IPS DF 6.9 (cell line): ENCODE results near the gene SZT2.

Experiments
- DNase-seq: peaks from one replicate; pipeline ENCODE4 v3.0.0-alpha.2; 2013; ENCODE audit warnings: low read depth, low spot score
- H3K27ac ChIP-seq: one replicate; pipeline ENCODE4 v1.5.1; 2013; ENCODE audit warnings: low read length, control low read depth
- H3K27me3 ChIP-seq: 2 replicates; pipeline ENCODE4 v1.6.1; 2013; ENCODE audit warnings: mild to moderate bottlenecking, low read length; ENCODE audit not compliant: control insufficient read depth, insufficient read depth
- H3K36me3 ChIP-seq: 2 replicates; pipeline ENCODE4 v1.6.1; 2013; ENCODE audit warnings: low read length; ENCODE audit not compliant: control insufficient read depth, insufficient read depth
- H3K4me1 ChIP-seq: 2 replicates; pipeline ENCODE4 v1.6.1; 2013; ENCODE audit warnings: low read length; ENCODE audit not compliant: control insufficient read depth, insufficient read depth
- H3K4me3 ChIP-seq: 2 replicates; pipeline ENCODE4 v1.5.1; 2013; ENCODE audit warnings: mild to moderate bottlenecking, low read length
- H3K9me3 ChIP-seq: 2 replicates; pipeline ENCODE4 v1.6.1; 2013; ENCODE audit warnings: low read length, inconsistent platforms; ENCODE audit not compliant: control insufficient read depth, insufficient read depth
- WGBS: extraction: QIAGEN DNeasy Blood & Tissue Kit; methylation state at CpG from one replicate; pipeline ENCODE4 v1.1.7; 2013; ENCODE audit warnings: mixed read lengths, missing lambda C conversion rate; ENCODE audit not compliant: insufficient read length, insufficient coverage; 5-methylcytosine and 5-hydroxymethylcytosine counted together

Gene SZT2

GRCh38 chr1:43389326-43390313 lies at the start of gene SZT2, which contains the start of gene MED8:
Gene SZT2, plus strand, starts transcription at chr1:43389899. Its CDS starts 70 bp downstream, at chr1:43389969.
Gene MED8, minus strand, starts transcription at chr1:43389800. Its CDS starts 36 bp downstream, at chr1:43389764.
- Histone ChIP-seq H3K4me3 (peak within 1 kb of the TSS; percentile 99), H3K27ac (no peak within 1 kb of the TSS), H3K4me1 (no peaks in the 10 kb centered on the region), H3K27me3 (no peaks in the 10 kb centered on the region), H3K9me3 (no peaks in the 10 kb centered on the region), H3K36me3 (peaks cover 17% of the 10 kb centered on the region; the same call in 1 of the 2 replicates)
- no CpG with 5 or more reads among the region's 65 CpGs for WGBS
- DNase-seq, result peak; percentile 94

- no peak for DNase-seq
- H3K4me3 ChIP-seq, result no peak overlapping the region
- WGBS, result 100% methylated on average over 1 of the region's 1 CpG
- H3K36me3 ChIP-seq, result no peaks in the 10 kb centered on the region
- no peaks in the 10 kb centered on the region for H3K4me1 ChIP-seq
- H3K27ac ChIP-seq, result no peak overlapping the region
- H3K9me3 ChIP-seq, result no peaks in the 10 kb centered on the region
- H3K27me3 ChIP-seq, result no peaks in the 10 kb centered on the region
Measured at GRCh38 chr1:43340559-43340958, 49.1 kb upstream of the SZT2 start.

GRCh38 chr1:43344267-43344850 lies 45.3 kb upstream of the SZT2 start:
- Histone ChIP-seq H3K4me3 (no peak overlapping the region), H3K36me3 (no peaks in the 10 kb centered on the region), H3K27me3 (no peaks in the 10 kb centered on the region; the same call in 1 of the 2 replicates), H3K27ac (no peak overlapping the region), H3K4me1 (no peaks in the 10 kb centered on the region), H3K9me3 (no peaks in the 10 kb centered on the region)
- DNase-seq, result no peak
- no CpG with 5 or more reads among the region's 4 CpGs for WGBS

GRCh38 chr1:43345120-43345519 lies 44.6 kb upstream of the SZT2 start:
- peaks cover 2% of the 10 kb centered on the region for H3K4me1 ChIP-seq
- no peak for DNase-seq
- H3K9me3 ChIP-seq, result no peaks in the 10 kb centered on the region
- H3K27ac ChIP-seq, result no peak overlapping the region
- no peaks in the 10 kb centered on the region; the same call in 1 of the 2 replicates for H3K27me3 ChIP-seq
- no peaks in the 10 kb centered on the region for H3K36me3 ChIP-seq
- H3K4me3 ChIP-seq, result no peak overlapping the region
- WGBS, result 100% methylated on average over 1 of the region's 3 CpGs

GRCh38 chr1:43346636-43347035 lies 43.1 kb upstream of the SZT2 start:
- H3K27ac ChIP-seq, result no peak overlapping the region
- no peaks in the 10 kb centered on the region for H3K9me3 ChIP-seq
- H3K4me1 ChIP-seq, result peaks cover 6% of the 10 kb centered on the region
- no peak overlapping the region for H3K4me3 ChIP-seq
- WGBS, result no CpG with 5 or more reads among the region's 5 CpGs
- H3K27me3 ChIP-seq, result no peaks in the 10 kb centered on the region; the same call in 1 of the 2 replicates
- DNase-seq, result no peak
- H3K36me3 ChIP-seq, result no peaks in the 10 kb centered on the region

GRCh38 chr1:43348343-43348808 lies 41.3 kb upstream of the SZT2 start:
- H3K27me3 ChIP-seq, result no peaks in the 10 kb centered on the region; the same call in 1 of the 2 replicates
- no peaks in the 10 kb centered on the region for H3K9me3 ChIP-seq
- no CpG with 5 or more reads among the region's 22 CpGs for WGBS
- DNase-seq, result no peak
- peak overlapping the region; percentile 43; the same call in 1 of the 2 replicates for H3K4me3 ChIP-seq
- no peak overlapping the region for H3K27ac ChIP-seq
- H3K36me3 ChIP-seq, result no peaks in the 10 kb centered on the region
- H3K4me1 ChIP-seq, result peaks cover 6% of the 10 kb centered on the region

GRCh38 chr1:43348809-43349593 lies 40.7 kb upstream of the SZT2 start:
- H3K9me3 ChIP-seq, result no peaks in the 10 kb centered on the region
- WGBS, result no CpG with 5 or more reads among the region's 72 CpGs
- H3K36me3 ChIP-seq, result no peaks in the 10 kb centered on the region
- H3K4me3 ChIP-seq, result peak overlapping the region; percentile 47; the same call in 1 of the 2 replicates
- no peaks in the 10 kb centered on the region; the same call in 1 of the 2 replicates for H3K27me3 ChIP-seq
- no peak overlapping the region for H3K27ac ChIP-seq
- DNase-seq, result no peak
- peaks cover 6% of the 10 kb centered on the region for H3K4me1 ChIP-seq

DNA sequence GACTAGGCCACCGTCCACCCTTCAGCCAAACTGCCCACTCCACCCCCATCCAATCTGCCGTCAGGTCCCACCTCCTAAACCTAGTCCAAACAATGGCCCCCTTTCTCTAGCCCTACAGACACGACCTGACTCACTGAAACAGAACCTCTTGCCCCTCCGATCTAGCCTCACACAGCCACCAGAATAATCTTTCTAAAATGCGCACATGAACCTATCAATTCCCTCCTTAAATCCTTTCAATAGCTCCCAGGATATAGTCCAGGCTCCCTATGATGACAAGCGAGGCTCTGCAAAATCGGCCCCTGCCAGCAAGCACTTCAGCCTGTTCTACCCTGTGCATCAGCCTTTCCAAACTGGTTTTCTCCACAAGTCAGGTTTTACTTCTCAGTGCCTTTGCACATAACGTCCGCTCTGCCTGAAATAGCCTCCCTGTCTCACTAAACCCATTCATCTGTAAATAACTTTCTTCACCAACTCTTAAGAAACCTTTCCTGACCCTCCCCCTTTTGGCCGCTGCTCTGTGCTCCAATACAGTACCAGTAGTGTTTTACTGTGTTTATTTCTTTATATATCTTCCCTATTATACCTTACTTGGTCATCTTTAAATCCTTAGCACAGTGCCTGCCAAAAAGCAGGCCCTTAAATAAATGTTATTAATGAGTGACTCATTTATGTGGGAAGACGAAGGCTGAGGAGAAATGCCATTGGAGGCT lies 39.9 kb upstream of the SZT2 start:
- Histone ChIP-seq H3K36me3 (no peaks in the 10 kb centered on the region), H3K4me3 (peak overlapping the region; percentile 47; the same call in 1 of the 2 replicates), H3K9me3 (no peaks in the 10 kb centered on the region), H3K27ac (peak overlapping the region; percentile 15), H3K4me1 (peaks cover 6% of the 10 kb centered on the region), H3K27me3 (no peaks in the 10 kb centered on the region; the same call in 1 of the 2 replicates)
- no peak for DNase-seq
- WGBS, result no CpG with 5 or more reads among the region's 11 CpGs

- Histone ChIP-seq H3K9me3 (no peaks in the 10 kb centered on the region), H3K4me3 (no peak overlapping the region), H3K27me3 (no peaks in the 10 kb centered on the region; the same call in 1 of the 2 replicates), H3K36me3 (no peaks in the 10 kb centered on the region), H3K4me1 (peaks cover 6% of the 10 kb centered on the region), H3K27ac (no peak overlapping the region)
- WGBS, result no CpG with 5 or more reads among the region's 1 CpG
- no peak for DNase-seq
Measured at GRCh38 chr1:43350976-43351375, 38.7 kb upstream of the SZT2 start.
